ENCODE results near the gene C10orf120. TPM values are rescaled to one million over a fixed set of nuclear protein-coding genes. Genes with fewer than 3 reads are reported as not detected.

The C10orf120 gene
- total and polyA plus RNA-seq, 10 of the 15 experiments (the other 5 are each of a cell fraction or from before 2014, with no cell fraction given), result not detected

- no peak for ATAC-seq
- BruUV-seq (replicated peaks), result no TSS peak
- Histone ChIP-seq H3K36me3 (ENCODE audit: control insufficient read depth in 2 of 2, insufficient read depth in 2 of 2, low read length in 1 of 2) (no peaks in the 10 kb centered on the region), H3K9ac (ENCODE audit: control insufficient read depth, insufficient read depth, low read length) (no peak overlapping the region), H4K20me1 (ENCODE audit: control insufficient read depth, insufficient read depth) (no peaks in the 10 kb centered on the region), H3K27ac (ENCODE audit: control insufficient read depth, insufficient read depth) (no peak overlapping the region), H3K79me2 (ENCODE audit: control insufficient read depth, insufficient read depth, low read length) (no peaks in the 10 kb centered on the region), H2AFZ (ENCODE audit: control insufficient read depth, low read depth, low read length) (no peak overlapping the region), H3K27me3 (replicated peaks in 1 of 2; ENCODE audit: control insufficient read depth in 2 of 2, insufficient read depth in 2 of 2, low read length in 1 of 2) (peaks cover 1 to 2% of the 10 kb centered on the region in 2 experiments; a peak in 2 of 4 replicates), H3K4me1 (ENCODE audit: control insufficient read depth, insufficient read depth, low read length) (no peaks in the 10 kb centered on the region), H3K4me3 (no peak overlapping the region), H3K4me2 (ENCODE audit: control insufficient read depth, insufficient read depth) (no peak overlapping the region), H3K9me3 (replicated peaks; ENCODE audit: control insufficient read depth, insufficient read depth, low read length) (no peaks in the 10 kb centered on the region)
- ChIA-PET RAD21 (ENCODE audit: unreplicated experiment) (no interaction called here), SMC1A (ENCODE audit: uncharacterized antibody, unreplicated experiment) (no interaction called here), CTCF (no interaction called here), POLR2A (no interaction called here)
- intact Hi-C loops (cut with micrococcal nuclease; ENCODE audit: unreplicated experiment) (no loop called here), in situ Hi-C loops (cut with MboI) (no loop called here)
- FAIRE-seq, result no peak
- WGBS (ENCODE audit: insufficient coverage, insufficient replicate concordance, low lambda C conversion rate, missing lambda C conversion rate), result 19% methylated on average over 2 of the region's 2 CpGs
- no peak for DNase-seq (ENCODE audit: low read depth, low spot score)
- TF ChIP-seq CBX5 (IDR thresholded peaks at IDR 0.05; ENCODE audit: low read depth), result no peak
- TF ChIP-seq HDAC6 (IDR thresholded peaks at IDR 0.05; ENCODE audit: unreplicated experiment), result no peak
- no peak for TF ChIP-seq YY1 (IDR thresholded peaks at IDR 0.05; ENCODE audit: low read depth, low read length)
- TF ChIP-seq SPI1 (IDR thresholded peaks at IDR 0.05; ENCODE audit: borderline replicate concordance, insufficient read depth, low read depth, low read length), result no peak
- no peak for TF ChIP-seq NFXL1 (IDR thresholded peaks at IDR 0.05; ENCODE audit: borderline replicate concordance)
- TF ChIP-seq JUNB (IDR thresholded peaks at IDR 0.05), result no peak
- TF ChIP-seq ZBTB40 (IDR thresholded peaks at IDR 0.05; ENCODE audit: borderline replicate concordance), result no peak
- no peak for TF ChIP-seq SMARCA5 (IDR thresholded peaks at IDR 0.05)
- no peak for TF ChIP-seq ZNF274 (IDR thresholded peaks at IDR 0.05; ENCODE audit: insufficient read depth, insufficient read length)
- TF ChIP-seq HDAC2 (IDR thresholded peaks at IDR 0.05), result no peak
- no peak for TF ChIP-seq ZNF24 (IDR thresholded peaks at IDR 0.05)
- no peak for TF ChIP-seq SIN3A (IDR thresholded peaks at IDR 0.05; ENCODE audit: low read depth, low read length)
- no peak for TF ChIP-seq ZNF217 (IDR thresholded peaks at IDR 0.05)
- TF ChIP-seq CBFB (IDR thresholded peaks at IDR 0.05; ENCODE audit: low read depth), result no peak
- TF ChIP-seq RFX5 (IDR thresholded peaks at IDR 0.05; ENCODE audit: low read depth, low read length), result no peak
- no peak for TF ChIP-seq CEBPZ (IDR thresholded peaks at IDR 0.05; ENCODE audit: low read depth, low read length)
- TF ChIP-seq POU2F2 (IDR thresholded peaks at IDR 0.05; ENCODE audit: borderline replicate concordance, low read depth, low read length), result no peak
- no peak for TF ChIP-seq POLR2AphosphoS5 (IDR thresholded peaks at IDR 0.05; ENCODE audit: low read length)
- TF ChIP-seq GATAD2B (conservative IDR thresholded peaks at IDR 0.05; ENCODE audit: low read depth), result no peak
Measured at GRCh38 chr10:122744257-122744656, 44.6 kb upstream of the C10orf120 start.

Measured in GM12878 (cell line).